Heart left ventricle (tissue), 16 donors: ENCODE measurements around the gene FSD2. TPM values are rescaled to one million over a fixed set of nuclear protein-coding genes. Genes with fewer than 3 reads are reported as not detected.
"Not testable (repeated sequence)": the region's sequence is repeated elsewhere in the genome, so short reads cannot be mapped to it uniquely, and the experiment has no call there.

Experiments
- ATAC-seq, 4 donors: fragments of 200-7000 bp; cut with Tn5 transposase; one replicate each; pipeline ENCODE4 v1.9.1; 2020 to 2022; ENCODE audit warnings: moderate library complexity in 4 of 4, mild to moderate bottlenecking in 3 of 4, moderate number of reproducible peaks in 1 of 4
- DNase-seq, 5 donors: peaks; one replicate each; pipeline ENCODE4 v3.0.0-alpha.2; 2020
- H3K27ac ChIP-seq, 12 donors: fragments of 200-600 bp; sonication (generic) in 4 of 12; one replicate each; pipeline versions ENCODE4 v1.5.0 to v1.8.0; 2016 to 2022; ENCODE audit warnings: mild to moderate bottlenecking in 2 of 12
- H3K27me3 ChIP-seq, 9 donors: fragments of 200-600 bp; sonication (generic) in 2 of 9; one replicate each; pipeline versions ENCODE4 v1.5.1 to v1.8.0; 2016 to 2022; ENCODE audit warnings: mild to moderate bottlenecking in 3 of 9
- H3K36me3 ChIP-seq, 9 donors: fragments of 200-600 bp; sonication (generic) in 2 of 9; one replicate each; pipeline versions ENCODE4 v1.5.0 to v1.8.0; 2018 to 2022; ENCODE audit warnings: mild to moderate bottlenecking in 2 of 9
- H3K4me1 ChIP-seq, 12 donors: fragments of 200-600 bp; sonication (generic) in 4 of 12; one replicate each; pipeline versions ENCODE4 v1.5.0 to v1.8.0; 2016 to 2022; ENCODE audit warnings: mild to moderate bottlenecking in 3 of 12
- H3K4me3 ChIP-seq, 12 donors: fragments of 200-600 bp; sonication (generic) in 4 of 12; one replicate each; pipeline versions ENCODE4 v1.5.0 to v1.8.0; 2017 to 2022; ENCODE audit warnings: mild to moderate bottlenecking in 9 of 12, moderate library complexity in 4 of 12
- H3K9me3 ChIP-seq, 12 donors: fragments of 200-600 bp; sonication (generic) in 4 of 12; one replicate each; pipeline versions ENCODE4 v1.5.0 to v1.8.0; 2016 to 2022; ENCODE audit warnings: mild to moderate bottlenecking in 1 of 12
- CTCF ChIP-seq, 12 donors: fragments of 200-600 bp; sonication (generic) in 4 of 12; IDR thresholded peaks; one replicate each; pipeline versions ENCODE4 v1.5.0 to v1.8.0; 2018 to 2022; ENCODE audit warnings: antibody characterized with exemption in 12 of 12, mild to moderate bottlenecking in 5 of 12
- POLR2A ChIP-seq, 2 donors: fragments of 450-650 bp; IDR thresholded peaks; one replicate each; pipeline ENCODE4 v1.6.1; 2017; ENCODE audit warnings: antibody characterized with exemption in 2 of 2, mild to moderate bottlenecking in 2 of 2, moderate library complexity in 2 of 2
- WGBS, 4 donors: extraction: QIAGEN DNeasy Blood & Tissue Kit in 2 of 4; methylation state at CpG; one replicate each; pipeline versions ENCODE4 v1.1.5 to v1.1.7; 2013 to 2018; 5-methylcytosine and 5-hydroxymethylcytosine counted together
- intact Hi-C, 10 donors: fragments of 100-400 bp; cut with DNase I; formaldehyde crosslinking; loops; one replicate each; pipeline versions ENCODE4 v1.11.1 to v1.14.2; 2022
- polyA plus RNA-seq, 2 donors: library from polyadenylated mRNA; stranded (reverse); fragments of 200-250 nt; gene quantifications; one replicate each; pipeline ENCODE4 v1.2.3, GENCODE V29; 2013
- total RNA-seq, 9 donors: library from RNA; depleted of rRNA in 2 of 9; stranded (reverse); fragments of >200 nt in 2 of 9; fragmentation: NEBNext Ultra II Directional in 3 of 9; extraction: Animal tissue kit (Norgen Biotek cat#: 25700) in 3 of 9; gene quantifications; one replicate each; pipeline versions ENCODE4 v1.1.0 to v1.2.4, GENCODE V29; 2016 to 2023
- donor health status: ischemic (EF 13 %, LVEDD 7.1; RV severe dilation, severe dysfunction).
- donor health status: healthy with polysubstance abuse.
- donor health status: DM: no; HTN: yes; CAD: no.
- donor health status: DM: no; HTN: no; CAD: no.
- donor health status: ischemic (EF 25% LVEDD 6.9; RV normal size, moderate dysfunction).
- donor health status: ischemic (EF 25% LVEDD 5.7; RV mildly dilated, moderate dysfunction).
- donor health status: healthy.
- donor health status: DM: yes; HTN: yes; CAD: no.
- donor health status: ischemic (EF 35%, LVEDD 5.7; RV mildly dilated, moderate dysfunction).
- donor health status: nonischemic (EF 11% LVEDD 7.7; RV severe dilation, severe dysfunction).
- donor health status: DM: yes; HTN: yes; CAD: no.
- donor health status: PGD.
- donor health status: ischemic (EF 29% LVEDD 5.4; RV normal size, mild dysfunction).
- donor health status: nonischemic (EF 23%, LVEDD 6.1; RV moderate dilation, normal function).

FSD2 gene
- total and polyA plus RNA-seq, 11 donors = 3.6 to 140 (median 66.0) TPM

GRCh38 chr15:82767163-82767829, 38.6 kb downstream of the FSD2 start:
- DNase-seq = no peak
- no peak for TF ChIP-seq POLR2A (IDR thresholded peaks at IDR 0.05)
- TF ChIP-seq CTCF (IDR thresholded peaks at IDR 0.05) = no peak
- Histone ChIP-seq H3K36me3 (peaks cover 0 to 88% (median 36%) of the 10 kb centered on the region in 9 donors), H3K27me3 (no peaks in the 10 kb centered on the region), H3K9me3 (no peaks in the 10 kb centered on the region), H3K27ac (no peak overlapping the region), H3K4me3 (no peak overlapping the region), H3K4me1 (peaks cover 0 to 8% (median 0%) of the 10 kb centered on the region in 12 donors)
- intact Hi-C loops = loop anchor here in 1 of 10 donors (10.0 kb wide), 1 partner anchor 68 kb away; no protein-coding TSS in a partner anchor
- no peak for ATAC-seq
- 84 to 94% (median 85%) methylated on average over 2 of the region's 2 CpGs for WGBS, 4 donors

GRCh38 chr15:82766201-82766600, 39.7 kb downstream of the FSD2 start:
- not testable (repeated sequence) for H3K27ac ChIP-seq, H3K4me1 ChIP-seq
- WGBS, 4 donors = 66 to 77% (median 71%) methylated on average over 7 of the region's 7 CpGs

GRCh38 chr15:82764740-82765139, 41.1 kb downstream of the FSD2 start:
- H3K4me1 ChIP-seq = peaks cover 0 to 8% (median 0%) of the 10 kb centered on the region in 12 donors
- 68 to 80% (median 73%) methylated on average over 9 of the region's 9 CpGs for WGBS, 4 donors
- DNase-seq (no peak), ATAC-seq (no peak)
- peaks cover 0 to 98% (median 52%) of the 10 kb centered on the region in 9 donors for H3K36me3 ChIP-seq
- no peaks in the 10 kb centered on the region for H3K9me3 ChIP-seq
- TF ChIP-seq CTCF (IDR thresholded peaks at IDR 0.05) = no peak
- no peak for TF ChIP-seq POLR2A (IDR thresholded peaks at IDR 0.05)
- no peaks in the 10 kb centered on the region for H3K27me3 ChIP-seq
- no peak overlapping the region for H3K4me3 ChIP-seq
- no peak overlapping the region for H3K27ac ChIP-seq
- intact Hi-C loops = loop anchor here in 1 of 10 donors (10.0 kb wide), 1 partner anchor 70 kb away; no protein-coding TSS in a partner anchor

More at GRCh38 chr15:82766201-82766600, 39.7 kb downstream of the FSD2 start:
- H3K4me3 ChIP-seq, H3K27me3 ChIP-seq, H3K9me3 ChIP-seq, DNase-seq: not testable (repeated sequence)
- ATAC-seq = peak in 3 of 4 donors; percentile 34 to 59 (median 48)
- peaks cover 0 to 89% (median 38%) of the 10 kb centered on the region in 9 donors for H3K36me3 ChIP-seq
- intact Hi-C loops = loop anchor here in 1 of 10 donors (10.0 kb wide), 1 partner anchor 69 kb away; no protein-coding TSS in a partner anchor

- WGBS, 4 donors = 87 to 91% (median 88%) methylated on average over 4 of the region's 4 CpGs
- no peaks in the 10 kb centered on the region for H3K27me3 ChIP-seq
- no peaks in the 10 kb centered on the region for H3K9me3 ChIP-seq
- ATAC-seq (no peak), DNase-seq (no peak)
- H3K36me3 ChIP-seq = peaks cover 0 to 99% (median 57%) of the 10 kb centered on the region in 9 donors
- TF ChIP-seq POLR2A (IDR thresholded peaks at IDR 0.05) = no peak
- TF ChIP-seq CTCF (IDR thresholded peaks at IDR 0.05) = no peak
- no peak overlapping the region for H3K4me3 ChIP-seq
- H3K27ac ChIP-seq = no peak overlapping the region
- H3K4me1 ChIP-seq = peaks cover 0 to 8% (median 0%) of the 10 kb centered on the region in 12 donors
- intact Hi-C loops = loop anchor here in 1 of 10 donors (10.0 kb wide), 1 partner anchor 71 kb away; no protein-coding TSS in a partner anchor
Measured at GRCh38 chr15:82764117-82764490, 41.8 kb downstream of the FSD2 start.
